GM12878 (cell line): Measurements from ENCODE around the gene CCDC137. TPM values are rescaled to one million over a fixed set of nuclear protein-coding genes. Genes with fewer than 3 reads are reported as not detected.

Source experiments
- ATAC-seq: fragments of 200-7000 bp; cut with Tn5 transposase; 3 replicates; pipeline ENCODE4 v1.9.1; 2020; ENCODE audit warnings: mild to moderate bottlenecking, moderate library complexity
- BruUV-seq: library from RNA; stranded (reverse); fragments of 400-500 nt; replicated peaks from 2 replicates; lab custom pipeline; 2021; lab: Mats Ljungman, UMichigan
- CTCF ChIA-PET: fragments of 300-600 bp; sonication (Branson Sonifier 250); formaldehyde crosslinking; extraction: SDS; loops from one replicate; lab custom pipeline; 2021; ENCODE audit warnings: inconsistent platforms; lab: Yijun Ruan, JAX
- POLR2A ChIA-PET: fragments of 350-600 bp; formaldehyde crosslinking; extraction: SDS; loops from one replicate; lab custom pipeline; 2021; ENCODE audit warnings: inconsistent platforms; lab: Charles Lee
- RAD21 ChIA-PET: fragments of 300-600 bp; sonication (Branson Sonifier 250); formaldehyde crosslinking; loops from one replicate; lab custom pipeline; 2023; ENCODE audit warnings: antibody characterized with exemption; ENCODE audit not compliant: unreplicated experiment; lab: Charles Lee
- SMC1A ChIA-PET: fragments of 300-600 bp; sonication (Branson Sonifier 250); formaldehyde crosslinking; loops from one replicate; lab custom pipeline; 2023; ENCODE audit not compliant: unreplicated experiment, uncharacterized antibody; lab: Charles Lee
- DNase-seq: peaks from one replicate; pipeline ENCODE4 v3.0.0-alpha.2; 2011; ENCODE audit warnings: low read depth, low spot score
- FAIRE-seq: peaks from 3 replicates; lab custom pipeline; 2011; peaks lifted over from hg19 to GRCh38; lab: Jason Lieb, UNC
- H2AFZ ChIP-seq: 2 replicates; pipeline ENCODE4 v1.6.0; 2011; ENCODE audit warnings: low read depth, low read length, control low read depth; ENCODE audit not compliant: control insufficient read depth
- H3K27ac ChIP-seq: 2 replicates; pipeline ENCODE4 v1.5.1; 2011; ENCODE audit warnings: control low read depth; ENCODE audit not compliant: control insufficient read depth, insufficient read depth
- H3K27me3 ChIP-seq, 2 experiments: replicated peaks in 1 of 2; 2 replicates each; pipeline versions ENCODE4 v1.6.0 to v1.6.1; 2011; ENCODE audit warnings: low read length in 1 of 2; ENCODE audit not compliant: control insufficient read depth in 2 of 2, insufficient read depth in 2 of 2
- H3K36me3 ChIP-seq, 2 experiments: 2 replicates each; pipeline ENCODE4 v1.5.1; 2011; ENCODE audit warnings: low read length in 1 of 2; ENCODE audit not compliant: control insufficient read depth in 2 of 2, insufficient read depth in 2 of 2
- H3K4me1 ChIP-seq: 2 replicates; pipeline ENCODE4 v1.6.1; 2011; ENCODE audit warnings: mild to moderate bottlenecking, low read length, moderate library complexity, mixed read lengths; ENCODE audit not compliant: control insufficient read depth, insufficient read depth
- H3K4me2 ChIP-seq: 2 replicates; pipeline ENCODE4 v1.6.0; 2011; ENCODE audit warnings: control low read depth; ENCODE audit not compliant: control insufficient read depth, insufficient read depth
- H3K4me3 ChIP-seq: fragments of 200-600 bp; sonication (generic); 2 replicates; pipeline ENCODE4 v1.5.1; 2016
- H3K79me2 ChIP-seq: 2 replicates; pipeline ENCODE4 v1.6.0; 2011; ENCODE audit warnings: low read length; ENCODE audit not compliant: control insufficient read depth, insufficient read depth
- H3K9ac ChIP-seq: 2 replicates; pipeline ENCODE4 v1.8.0; 2011; ENCODE audit warnings: low read length, control low read depth, mixed read lengths; ENCODE audit not compliant: control insufficient read depth, insufficient read depth
- H3K9me3 ChIP-seq: replicated peaks from 3 replicates; pipeline ENCODE4 v1.5.1; 2011; ENCODE audit warnings: mild to moderate bottlenecking, low read length; ENCODE audit not compliant: control insufficient read depth, insufficient read depth
- H4K20me1 ChIP-seq: 2 replicates; pipeline ENCODE4 v1.6.0; 2011; ENCODE audit not compliant: control insufficient read depth, insufficient read depth
- ESRRA ChIP-seq: IDR thresholded peaks from 2 replicates; pipeline ENCODE4 v1.6.1; 2012; ENCODE audit warnings: mild to moderate bottlenecking, low read length, improper control_type of control experiment
- EZH2 ChIP-seq: IDR thresholded peaks from 2 replicates; pipeline ENCODE4 v1.6.1; 2012; ENCODE audit warnings: low read depth, mild to moderate bottlenecking, control low read depth, inconsistent platforms, low read length, borderline replicate concordance; ENCODE audit not compliant: control insufficient read depth
- GABPA ChIP-seq: IDR thresholded peaks from 2 replicates; pipeline ENCODE4 v1.6.1; 2014; ENCODE audit warnings: antibody characterized with exemption, low read depth, mild to moderate bottlenecking, inconsistent platforms
- HCFC1 ChIP-seq: fragments of 150-350 bp; IDR thresholded peaks from 2 replicates; pipeline ENCODE4 v1.6.1; 2014; ENCODE audit warnings: low read length
- HDAC2 ChIP-seq: fragments of 200-600 bp; sonication (generic); IDR thresholded peaks from 2 replicates; pipeline ENCODE4 v1.6.1; 2017
- MYB ChIP-seq: fragments of 150-350 bp; IDR thresholded peaks from 2 replicates; pipeline ENCODE4 v1.6.1; 2014; ENCODE audit warnings: mild to moderate bottlenecking, low read depth, low read length, borderline replicate concordance
- NFXL1 ChIP-seq: fragments of 450-650 bp; IDR thresholded peaks from 2 replicates; pipeline ENCODE4 v1.6.1; 2017; ENCODE audit warnings: antibody characterized with exemption, mild to moderate bottlenecking, borderline replicate concordance
- POU2F2 ChIP-seq: IDR thresholded peaks from 3 replicates; pipeline ENCODE4 v1.6.1; 2011; ENCODE audit warnings: low read depth, mild to moderate bottlenecking, low read length, borderline replicate concordance
- RELB ChIP-seq: fragments of 450-650 bp; IDR thresholded peaks from 2 replicates; pipeline ENCODE4 v1.6.1; 2017; ENCODE audit warnings: low read depth, mild to moderate bottlenecking, moderate library complexity
- SIN3A ChIP-seq: IDR thresholded peaks from 2 replicates; pipeline ENCODE4 v1.6.1; 2012; ENCODE audit warnings: low read depth, low read length, improper control_type of control experiment
- SREBF1 ChIP-seq: IDR thresholded peaks from 2 replicates; pipeline ENCODE4 v1.6.1; 2012; ENCODE audit warnings: mild to moderate bottlenecking, low read length
- STAT1 ChIP-seq: fragments of 450-650 bp; conservative IDR thresholded peaks from 2 replicates; pipeline ENCODE4 v1.6.1; 2014; ENCODE audit warnings: antibody characterized with exemption, mild to moderate bottlenecking
- ZNF217 ChIP-seq: fragments of 450-650 bp; IDR thresholded peaks from 2 replicates; pipeline ENCODE4 v1.6.1; 2017; ENCODE audit warnings: antibody characterized with exemption, mild to moderate bottlenecking
- WGBS: methylation state at CpG from one replicate; pipeline ENCODE4 v1.1.6; 2016; ENCODE audit warnings: low lambda C conversion rate; ENCODE audit not compliant: insufficient replicate concordance, insufficient coverage; ENCODE audit errors: missing lambda C conversion rate; 5-methylcytosine and 5-hydroxymethylcytosine counted together
- in situ Hi-C: fragments of 300-500 bp; cut with MboI; formaldehyde crosslinking; loops from 9 replicates; pipeline ENCODE4 v1.14.3; 2018; ENCODE audit warnings: mixed read lengths
- intact Hi-C: fragments of 100-400 bp; cut with micrococcal nuclease; formaldehyde crosslinking; loops from one replicate; pipeline ENCODE4 v1.14.2; 2022; ENCODE audit not compliant: unreplicated experiment
- polyA plus RNA-seq, 11 experiments: library from polyadenylated mRNA; depleted of rRNA in 4 of 11; unstranded in 6 of 11; stranded (reverse) in 5 of 11; fragments of >200 nt; fragmentation: Nextera tagmentation in 4 of 11; fragmentation: Illumina TruSeq in 1 of 11; extraction: Ambion mirVana in 4 of 11; extraction: Trizol in 1 of 11; gene quantifications; 1 replicate in 1 of 11; 2 replicates in 10 of 11; pipeline versions ENCODE4 v1.2.1 to v1.2.3, GENCODE V29; 2011 to 2016; ENCODE audit warnings: inconsistent platforms in 2 of 11, missing spikeins in 2 of 11, low read depth in 1 of 11
- total RNA-seq, 4 experiments: library from RNA; depleted of rRNA in 3 of 4; stranded (reverse); fragments of >200 nt in 3 of 4; fragmentation: Illumina TruSeq in 1 of 4; extraction: Trizol in 1 of 4; gene quantifications; 2 replicates each; pipeline versions ENCODE4 v1.2.1 to v1.2.3, GENCODE V29; 2013 to 2021
- TF ChIP-seq, protein P1 (sequence below): IDR thresholded peaks from 2 replicates; pipeline ENCODE4 v1.6.1; 2011; ENCODE audit warnings: low read depth, mild to moderate bottlenecking, low read length, moderate library complexity, borderline replicate concordance; ENCODE audit errors: extremely low read depth
- TF ChIP-seq, protein P2 (sequence below): IDR thresholded peaks from 2 replicates; pipeline ENCODE4 v1.6.1; 2011; ENCODE audit warnings: mild to moderate bottlenecking, low read depth, low read length, moderate library complexity; ENCODE audit not compliant: insufficient replicate concordance
- TF ChIP-seq, protein P3 (sequence below), 3 experiments: IDR thresholded peaks in 2 of 3; conservative IDR thresholded peaks in 1 of 3; 2 replicates each; pipeline ENCODE4 v1.5.1; 2011; ENCODE audit warnings: low read depth in 3 of 3, low read length in 3 of 3, mild to moderate bottlenecking in 3 of 3, control low read depth in 2 of 3, moderate library complexity in 2 of 3, inconsistent platforms in 1 of 3, mixed read lengths in 1 of 3; ENCODE audit not compliant: control insufficient read depth in 2 of 3, insufficient read depth in 1 of 3; ENCODE audit errors: extremely low read depth in 1 of 3

Gene CCDC137
- total and polyA plus RNA-seq, 10 of the 15 experiments (the other 5 are each of a cell fraction or from before 2014, with no cell fraction given): 2.2 to 45.4 (median 22.1) TPM

DNA sequence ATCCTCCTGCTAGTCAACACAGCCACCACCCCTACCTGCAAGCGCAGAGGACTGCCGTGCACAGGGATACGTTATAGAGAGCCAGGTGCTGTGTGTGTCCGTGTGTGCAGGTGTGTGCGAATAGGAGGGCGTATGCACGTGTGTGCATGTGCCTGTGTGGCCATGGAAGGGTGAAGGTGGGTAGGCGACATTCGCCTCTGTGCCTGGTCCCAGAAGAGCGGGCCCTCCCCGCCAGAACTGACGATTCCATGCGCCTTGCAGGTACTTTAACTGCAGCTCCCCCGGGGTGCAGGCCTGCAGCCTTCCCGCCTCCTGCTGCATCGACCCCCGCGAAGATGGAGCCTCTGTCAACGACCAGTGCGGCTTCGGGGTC lies 18.9 kb upstream of the CCDC137 start (continued):
- TF ChIP-seq NFXL1: no peak

DNA sequence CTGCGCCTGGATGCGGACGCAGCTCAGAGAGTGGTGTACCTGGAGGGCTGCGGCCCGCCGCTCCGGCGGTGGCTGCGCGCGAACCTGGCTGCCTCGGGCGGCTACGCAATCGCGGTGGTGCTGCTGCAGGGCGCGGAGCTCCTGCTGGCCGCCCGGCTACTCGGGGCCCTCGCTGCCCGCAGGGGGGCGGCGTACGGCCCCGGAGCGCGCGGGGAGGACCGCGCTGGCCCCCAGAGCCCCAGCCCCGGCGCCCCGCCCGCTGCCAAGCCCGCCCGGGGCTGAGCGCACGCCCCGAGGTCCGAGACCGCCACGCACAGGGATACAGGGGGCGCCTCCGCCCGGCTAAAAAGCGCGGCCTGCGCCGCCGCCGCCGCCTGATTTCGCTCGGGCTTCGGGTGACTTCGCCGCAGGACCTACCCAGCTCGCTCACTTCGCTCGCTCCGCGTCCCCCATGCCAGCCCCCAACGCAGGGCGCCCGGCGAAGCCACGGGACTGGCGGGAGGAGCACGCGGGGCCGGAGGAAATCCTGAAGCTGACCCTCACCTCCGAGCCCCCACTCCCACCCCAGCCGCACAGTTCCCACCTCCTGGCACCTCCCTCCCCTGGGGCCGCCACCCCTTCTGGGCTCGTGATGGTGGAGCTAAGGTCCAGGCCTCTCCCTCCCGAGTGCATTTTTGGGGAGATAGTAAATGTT lies 18.4 kb upstream of the CCDC137 start:
- WGBS: 85% methylated on average over 41 of the region's 78 CpGs
- TF ChIP-seq SREBF1: no peak
- TF ChIP-seq HCFC1: no peak
- TF ChIP-seq, protein P1, sequence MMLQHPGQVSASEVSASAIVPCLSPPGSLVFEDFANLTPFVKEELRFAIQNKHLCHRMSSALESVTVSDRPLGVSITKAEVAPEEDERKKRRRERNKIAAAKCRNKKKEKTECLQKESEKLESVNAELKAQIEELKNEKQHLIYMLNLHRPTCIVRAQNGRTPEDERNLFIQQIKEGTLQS: no peak
- no peak for TF ChIP-seq POU2F2
- TF ChIP-seq MYB: no peak
- TF ChIP-seq GABPA: no peak
- TF ChIP-seq, protein P2, sequence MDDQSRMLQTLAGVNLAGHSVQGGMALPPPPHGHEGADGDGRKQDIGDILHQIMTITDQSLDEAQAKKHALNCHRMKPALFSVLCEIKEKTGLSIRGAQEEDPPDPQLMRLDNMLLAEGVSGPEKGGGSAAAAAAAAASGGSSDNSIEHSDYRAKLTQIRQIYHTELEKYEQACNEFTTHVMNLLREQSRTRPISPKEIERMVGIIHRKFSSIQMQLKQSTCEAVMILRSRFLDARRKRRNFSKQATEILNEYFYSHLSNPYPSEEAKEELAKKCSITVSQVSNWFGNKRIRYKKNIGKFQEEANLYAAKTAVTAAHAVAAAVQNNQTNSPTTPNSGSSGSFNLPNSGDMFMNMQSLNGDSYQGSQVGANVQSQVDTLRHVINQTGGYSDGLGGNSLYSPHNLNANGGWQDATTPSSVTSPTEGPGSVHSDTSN: no peak
- TF ChIP-seq STAT1: no peak
- TF ChIP-seq, protein P3, sequence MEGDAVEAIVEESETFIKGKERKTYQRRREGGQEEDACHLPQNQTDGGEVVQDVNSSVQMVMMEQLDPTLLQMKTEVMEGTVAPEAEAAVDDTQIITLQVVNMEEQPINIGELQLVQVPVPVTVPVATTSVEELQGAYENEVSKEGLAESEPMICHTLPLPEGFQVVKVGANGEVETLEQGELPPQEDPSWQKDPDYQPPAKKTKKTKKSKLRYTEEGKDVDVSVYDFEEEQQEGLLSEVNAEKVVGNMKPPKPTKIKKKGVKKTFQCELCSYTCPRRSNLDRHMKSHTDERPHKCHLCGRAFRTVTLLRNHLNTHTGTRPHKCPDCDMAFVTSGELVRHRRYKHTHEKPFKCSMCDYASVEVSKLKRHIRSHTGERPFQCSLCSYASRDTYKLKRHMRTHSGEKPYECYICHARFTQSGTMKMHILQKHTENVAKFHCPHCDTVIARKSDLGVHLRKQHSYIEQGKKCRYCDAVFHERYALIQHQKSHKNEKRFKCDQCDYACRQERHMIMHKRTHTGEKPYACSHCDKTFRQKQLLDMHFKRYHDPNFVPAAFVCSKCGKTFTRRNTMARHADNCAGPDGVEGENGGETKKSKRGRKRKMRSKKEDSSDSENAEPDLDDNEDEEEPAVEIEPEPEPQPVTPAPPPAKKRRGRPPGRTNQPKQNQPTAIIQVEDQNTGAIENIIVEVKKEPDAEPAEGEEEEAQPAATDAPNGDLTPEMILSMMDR (IDR thresholded peaks at IDR 0.05 in 2 of 3, conservative IDR thresholded peaks at IDR 0.05 in 1 of 3; ENCODE audit: control insufficient read depth in 2 of 3, extremely low read depth in 1 of 3, insufficient read depth in 1 of 3, low read depth in 3 of 3, low read length in 3 of 3): no peak
- TF ChIP-seq HDAC2: no peak
- no peak for TF ChIP-seq EZH2
- TF ChIP-seq RELB: no peak
- no peak for TF ChIP-seq SIN3A
- TF ChIP-seq ZNF217: no peak
- no peak for TF ChIP-seq ESRRA
- ChIA-PET CTCF (no interaction called here), POLR2A (no interaction called here), RAD21 (no interaction called here), SMC1A (no interaction called here)
- no peak for ATAC-seq
- 0 out of 2 replicates have a peak, but pooled peaks cover under 1% of the 10 kb centered on the region for H3K4me1 ChIP-seq
- no peak for DNase-seq
- H3K9me3 ChIP-seq: peaks cover 6% of the 10 kb centered on the region; the same call in 2 of the 3 replicates
- no peaks in the 10 kb centered on the region for H3K79me2 ChIP-seq
- H3K4me2 ChIP-seq: no peak overlapping the region
- no peak overlapping the region for H3K27ac ChIP-seq
- H3K27me3 ChIP-seq: no peaks in the 10 kb centered on the region; a peak in 2 of 4 replicates
- H3K4me3 ChIP-seq: no peak overlapping the region
- H3K9ac ChIP-seq: no peak overlapping the region
- H2AFZ ChIP-seq: no peak overlapping the region
- no TSS peak for BruUV-seq
- no peaks in the 10 kb centered on the region for H3K36me3 ChIP-seq
- in situ Hi-C loops (no loop called here), intact Hi-C loops (no loop called here)
- no peaks in the 10 kb centered on the region for H4K20me1 ChIP-seq
- no peak for FAIRE-seq
